ENCODE measurements around the gene COG4.

- TF ChIP-seq CTCF (IDR thresholded peaks at IDR 0.05; ENCODE audit: low read depth, low read length) (no peak), POLR2A (IDR thresholded peaks at IDR 0.05; ENCODE audit: extremely low read depth, insufficient read length) (no peak)
These were observed 3.0 kb upstream of the COG4 start for GRCh38 chr16:70526403-70526802.

Data from NB4 (cell line).